ENCODE data around the gene LRIG1.

GRCh38 chr3:66402596-66403290, 98.1 kb downstream of the LRIG1 start:
- TF ChIP-seq POLR2AphosphoS5 (IDR thresholded peaks at IDR 0.05) (no peak), POLR2A (IDR thresholded peaks at IDR 0.05) (no peak)

All from breast epithelium (tissue), 3 donors.